GM13976 (cell line): Measurements from ENCODE around the gene ASB7.

Source experiments
- DNase-seq: peaks from one replicate; pipeline ENCODE4 v3.0.0; 2012; ENCODE audit warnings: low spot score
- in situ Hi-C: fragments of 300-500 bp; cut with MboI; formaldehyde crosslinking; loops from one replicate; pipeline ENCODE4 v1.12.0; 2022; ENCODE audit warnings: low sequenced_read_pairs, mixed read lengths, inconsistent platforms; ENCODE audit not compliant: unreplicated experiment
- TF ChIP-seq, protein P1 (sequence below): IDR thresholded peaks from 2 replicates; pipeline ENCODE4 v1.5.1; 2012; ENCODE audit warnings: borderline replicate concordance, mild to moderate bottlenecking; ENCODE audit not compliant: insufficient read depth; ENCODE audit errors: extremely low read depth, missing control alignments, control extremely low read depth

The ASB7 gene

DNA sequence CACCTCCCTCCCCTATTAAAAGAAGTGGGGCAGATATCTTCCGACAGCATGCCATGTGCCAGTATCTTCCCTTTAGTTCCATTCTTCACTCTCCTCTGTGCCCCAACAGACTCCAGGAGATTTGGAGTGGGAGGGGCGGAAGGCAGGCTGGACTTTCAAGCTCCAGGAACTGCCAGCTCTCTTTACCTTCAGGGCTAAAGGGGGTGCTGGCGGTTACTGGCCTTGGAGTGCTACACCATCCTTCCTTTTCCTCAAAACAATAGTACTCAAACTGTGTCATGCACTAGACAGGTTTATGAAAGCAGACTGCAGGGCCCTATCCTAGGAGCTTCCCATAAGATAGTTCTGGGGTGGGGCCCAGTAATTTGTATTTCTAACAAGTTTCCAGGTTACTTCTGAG is 6.4 kb upstream of the ASB7 start:
- TF ChIP-seq, protein P1, sequence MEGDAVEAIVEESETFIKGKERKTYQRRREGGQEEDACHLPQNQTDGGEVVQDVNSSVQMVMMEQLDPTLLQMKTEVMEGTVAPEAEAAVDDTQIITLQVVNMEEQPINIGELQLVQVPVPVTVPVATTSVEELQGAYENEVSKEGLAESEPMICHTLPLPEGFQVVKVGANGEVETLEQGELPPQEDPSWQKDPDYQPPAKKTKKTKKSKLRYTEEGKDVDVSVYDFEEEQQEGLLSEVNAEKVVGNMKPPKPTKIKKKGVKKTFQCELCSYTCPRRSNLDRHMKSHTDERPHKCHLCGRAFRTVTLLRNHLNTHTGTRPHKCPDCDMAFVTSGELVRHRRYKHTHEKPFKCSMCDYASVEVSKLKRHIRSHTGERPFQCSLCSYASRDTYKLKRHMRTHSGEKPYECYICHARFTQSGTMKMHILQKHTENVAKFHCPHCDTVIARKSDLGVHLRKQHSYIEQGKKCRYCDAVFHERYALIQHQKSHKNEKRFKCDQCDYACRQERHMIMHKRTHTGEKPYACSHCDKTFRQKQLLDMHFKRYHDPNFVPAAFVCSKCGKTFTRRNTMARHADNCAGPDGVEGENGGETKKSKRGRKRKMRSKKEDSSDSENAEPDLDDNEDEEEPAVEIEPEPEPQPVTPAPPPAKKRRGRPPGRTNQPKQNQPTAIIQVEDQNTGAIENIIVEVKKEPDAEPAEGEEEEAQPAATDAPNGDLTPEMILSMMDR: no peak
- DNase-seq: no peak
- in situ Hi-C loops: no loop called here

DNA sequence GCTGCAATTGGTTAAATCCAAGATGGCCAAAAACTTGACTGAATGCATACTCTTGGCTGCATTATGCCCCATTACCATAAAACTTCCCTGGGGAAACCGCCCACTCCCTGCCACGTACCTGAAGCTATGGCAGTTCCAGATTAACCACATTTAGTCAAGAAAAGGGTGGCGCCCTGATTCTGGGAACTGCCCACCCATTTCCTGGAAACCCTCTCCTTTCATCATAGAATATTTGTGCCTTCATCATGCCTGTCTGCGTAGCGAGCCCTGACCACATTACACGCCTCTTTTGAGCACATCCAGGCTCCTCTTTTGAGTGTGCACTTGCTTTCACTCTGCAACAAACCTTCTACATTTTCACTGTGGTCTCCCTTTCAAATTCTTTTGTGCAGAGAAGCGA is 5.6 kb upstream of the ASB7 start:
- TF ChIP-seq, protein P1: no peak
- DNase-seq: peak; percentile 35
- in situ Hi-C loops: no loop called here

DNA sequence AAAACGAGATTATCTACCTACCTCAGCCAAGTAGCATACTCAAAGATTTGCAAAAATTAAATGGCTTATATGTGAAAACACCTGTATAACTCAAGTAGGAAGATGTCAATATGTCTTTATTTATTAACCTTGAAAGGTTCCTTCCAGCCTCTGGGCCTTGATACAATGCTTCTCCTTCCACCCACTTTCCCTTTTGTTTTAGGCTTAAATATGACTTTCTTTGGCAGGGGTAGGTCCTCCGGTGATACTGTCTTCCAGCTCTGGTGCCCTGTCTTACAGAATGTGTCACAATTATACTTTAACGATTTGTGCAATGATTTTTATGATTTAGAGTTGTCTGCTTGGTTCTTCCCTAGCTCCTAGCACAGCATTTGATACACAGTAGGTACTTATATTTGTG is 4.5 kb upstream of the ASB7 start:
- TF ChIP-seq, protein P1: no peak
- DNase-seq: no peak
- in situ Hi-C loops: no loop called here

DNA sequence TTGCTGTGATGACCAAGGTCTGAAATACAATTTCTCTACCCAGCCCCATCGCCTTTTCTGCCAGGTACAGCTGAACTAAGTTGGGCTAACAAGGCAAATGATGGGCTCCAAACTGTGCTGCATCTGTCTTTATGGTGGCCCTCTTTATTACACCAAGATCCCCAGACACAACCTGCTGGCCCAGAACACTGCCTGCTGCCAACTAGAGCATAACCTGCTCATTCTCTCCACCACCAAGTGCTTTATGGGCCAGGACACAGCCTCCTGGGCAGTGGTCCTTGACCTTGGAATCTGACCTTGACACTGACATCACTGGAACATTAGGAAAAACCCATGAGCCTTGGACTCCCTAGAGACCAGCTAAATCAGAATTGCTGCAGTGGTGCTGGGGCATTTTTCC is 3.7 kb upstream of the ASB7 start:
- DNase-seq: no peak
- in situ Hi-C loops: no loop called here
- TF ChIP-seq, protein P1: no peak

DNA sequence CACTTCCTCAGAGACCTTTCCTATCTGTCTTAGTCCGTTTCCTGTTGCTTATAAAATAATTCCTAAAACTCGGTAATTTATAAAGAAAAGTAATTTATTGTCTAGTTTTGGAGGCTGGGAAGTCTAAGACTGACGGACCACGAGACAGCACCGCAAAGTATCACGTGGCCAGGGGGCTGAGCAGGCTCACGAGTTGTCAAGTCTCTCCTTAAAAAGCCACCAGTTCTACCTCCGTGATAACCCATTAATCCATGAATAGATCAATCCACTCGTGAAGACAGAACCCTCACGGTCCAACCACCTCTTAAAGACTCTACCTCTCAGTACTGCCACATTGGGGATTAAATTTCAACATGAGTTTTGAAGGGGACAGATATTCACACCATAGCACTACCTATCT is 1.2 kb upstream of the ASB7 start:
- DNase-seq: no peak
- TF ChIP-seq, protein P1: no peak
- in situ Hi-C loops: no loop called here

DNA sequence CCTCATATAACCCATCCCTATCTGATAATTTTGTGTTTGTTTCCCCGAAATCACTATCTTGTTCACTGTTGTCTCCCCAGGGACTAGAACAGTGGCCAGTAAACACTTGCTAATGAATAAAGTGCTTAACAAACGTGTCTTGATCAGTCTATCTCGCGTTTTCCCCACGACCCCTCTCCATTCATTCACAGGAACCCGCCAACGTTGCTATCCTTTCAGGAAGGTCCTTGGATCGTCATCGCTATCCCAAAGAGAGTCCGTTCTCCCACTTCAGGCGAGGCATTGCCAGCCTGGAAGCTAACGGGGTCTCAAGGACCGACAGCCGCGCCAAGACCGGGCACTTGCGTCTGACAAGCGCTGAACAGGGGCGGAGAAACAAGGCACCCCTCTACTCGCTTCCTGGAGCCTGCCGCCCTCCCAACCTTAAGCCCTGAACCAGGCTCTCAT is 749 bp upstream of the ASB7 start:
- TF ChIP-seq, protein P1: no peak
- in situ Hi-C loops: no loop called here
- no peak for DNase-seq
